22Rv1 (cell line): ENCODE results near the gene GSDMA.

Source experiments
- CTCF ChIP-seq: fragments of 450-650 bp; IDR thresholded peaks from 2 replicates; pipeline ENCODE4 v1.5.1; 2017; ENCODE audit warnings: mild to moderate bottlenecking
- ZFX ChIP-seq: fragments of 450-650 bp; IDR thresholded peaks from 2 replicates; pipeline ENCODE4 v1.6.1; 2017; ENCODE audit warnings: antibody characterized with exemption, borderline replicate concordance

DNA sequence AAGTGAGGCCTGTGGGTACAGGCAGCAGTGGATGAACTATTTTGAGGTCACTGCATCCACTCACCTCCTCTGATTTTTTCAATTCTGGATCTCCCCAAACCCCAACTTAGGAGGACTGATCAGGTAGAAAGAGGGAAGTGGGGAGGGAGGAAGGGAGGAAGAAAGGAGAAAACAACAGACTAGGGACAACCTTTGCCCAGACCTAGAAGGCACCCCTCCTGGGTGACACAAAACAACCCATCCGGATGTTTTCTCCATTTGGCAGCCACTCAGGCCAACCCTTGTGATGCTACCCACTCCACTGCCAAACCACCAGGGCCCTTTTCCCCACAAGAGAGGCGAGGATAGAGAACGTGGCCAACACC lies 38.1 kb upstream of the GSDMA start:
- no peak for TF ChIP-seq CTCF
- no peak for TF ChIP-seq ZFX
